Ishikawa (cell line): ENCODE results near the gene HP.

Source experiments
- CEBPB ChIP-seq: IDR thresholded peaks from 2 replicates; pipeline ENCODE4 v1.6.1; 2012
- CREB1 ChIP-seq: IDR thresholded peaks from 2 replicates; pipeline ENCODE4 v1.6.1; 2012; ENCODE audit warnings: low read depth
- EGR1 ChIP-seq: IDR thresholded peaks from 2 replicates; pipeline ENCODE4 v1.6.1; 2012
- EP300 ChIP-seq: IDR thresholded peaks from 2 replicates; pipeline ENCODE4 v1.6.1; 2012; ENCODE audit warnings: borderline replicate concordance
- FOXM1 ChIP-seq: IDR thresholded peaks from 2 replicates; pipeline ENCODE4 v1.6.1; 2012; ENCODE audit warnings: low read depth, borderline replicate concordance
- NFIC ChIP-seq: IDR thresholded peaks from 2 replicates; pipeline ENCODE4 v1.6.1; 2012
- RAD21 ChIP-seq: IDR thresholded peaks from 2 replicates; pipeline ENCODE4 v1.6.1; 2012; ENCODE audit warnings: low read depth
- TAF1 ChIP-seq: IDR thresholded peaks from 2 replicates; pipeline ENCODE4 v1.6.1; 2012; ENCODE audit warnings: low read depth, mild to moderate bottlenecking
- TCF12 ChIP-seq: IDR thresholded peaks from 2 replicates; pipeline ENCODE4 v1.6.1; 2012; ENCODE audit warnings: low read depth
- TEAD4 ChIP-seq: IDR thresholded peaks from 2 replicates; pipeline ENCODE4 v1.6.1; 2012
- YY1 ChIP-seq: IDR thresholded peaks from 2 replicates; pipeline ENCODE4 v1.6.1; 2012; ENCODE audit warnings: low read depth
- ZBTB7A ChIP-seq: IDR thresholded peaks from 2 replicates; pipeline ENCODE4 v1.6.1; 2012; ENCODE audit warnings: low read depth
- TF ChIP-seq, protein P1 (sequence below): IDR thresholded peaks from 2 replicates; pipeline ENCODE4 v1.6.1; 2012
- TF ChIP-seq, protein P2 (sequence below): IDR thresholded peaks from 2 replicates; pipeline ENCODE4 v1.6.1; 2012; ENCODE audit warnings: low read depth, mild to moderate bottlenecking
- TF ChIP-seq, protein P3 (sequence below): IDR thresholded peaks from 2 replicates; pipeline ENCODE4 v1.6.1; 2012

Gene HP

DNA sequence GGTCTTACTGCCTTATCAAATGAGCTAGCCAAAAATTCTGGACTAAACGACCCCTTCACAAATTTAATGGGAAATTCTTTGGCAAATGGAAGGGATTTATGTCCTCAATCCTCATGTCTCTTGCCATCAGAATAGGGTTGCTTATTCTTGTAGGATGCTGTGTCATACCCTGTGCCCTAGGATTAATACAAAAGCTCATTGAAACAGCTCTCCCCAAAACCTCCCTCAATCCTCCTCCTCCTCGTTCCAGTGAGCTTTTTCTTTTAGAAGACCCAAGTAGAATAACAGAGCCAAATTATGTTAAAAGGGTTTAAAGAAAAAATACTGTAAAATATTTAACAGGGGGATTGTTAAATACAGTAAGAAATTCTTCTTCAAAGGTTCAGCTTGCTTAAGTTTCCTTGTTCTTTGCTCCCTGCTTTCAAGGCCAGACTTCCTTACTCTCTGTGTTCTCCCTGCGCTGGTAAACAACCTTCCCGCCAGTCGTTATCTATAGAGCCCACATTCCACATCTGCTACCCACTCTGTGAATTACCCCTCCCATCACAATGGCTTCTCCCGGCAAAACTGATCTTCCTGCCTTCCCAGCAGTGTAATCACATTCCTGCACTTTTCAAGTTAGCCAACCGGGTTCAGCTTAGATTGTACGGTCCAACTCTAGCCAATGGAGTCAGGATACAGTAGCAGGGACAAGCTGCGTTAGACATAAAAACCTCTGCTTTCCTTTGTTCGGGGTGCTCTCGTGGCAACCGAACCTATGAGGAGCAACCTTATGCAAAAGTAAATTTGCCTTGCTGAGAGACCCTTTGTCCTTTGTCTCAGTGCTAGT lies 18.4 kb downstream of the HP start:
- no peak for TF ChIP-seq EP300
- no peak for TF ChIP-seq EGR1
- TF ChIP-seq TAF1 = no peak
- no peak for TF ChIP-seq TCF12
- no peak for TF ChIP-seq RAD21
- no peak for TF ChIP-seq FOXM1
- TF ChIP-seq, protein P1, sequence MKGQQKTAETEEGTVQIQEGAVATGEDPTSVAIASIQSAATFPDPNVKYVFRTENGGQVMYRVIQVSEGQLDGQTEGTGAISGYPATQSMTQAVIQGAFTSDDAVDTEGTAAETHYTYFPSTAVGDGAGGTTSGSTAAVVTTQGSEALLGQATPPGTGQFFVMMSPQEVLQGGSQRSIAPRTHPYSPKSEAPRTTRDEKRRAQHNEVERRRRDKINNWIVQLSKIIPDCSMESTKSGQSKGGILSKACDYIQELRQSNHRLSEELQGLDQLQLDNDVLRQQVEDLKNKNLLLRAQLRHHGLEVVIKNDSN = no peak
- no peak for TF ChIP-seq NFIC

DNA sequence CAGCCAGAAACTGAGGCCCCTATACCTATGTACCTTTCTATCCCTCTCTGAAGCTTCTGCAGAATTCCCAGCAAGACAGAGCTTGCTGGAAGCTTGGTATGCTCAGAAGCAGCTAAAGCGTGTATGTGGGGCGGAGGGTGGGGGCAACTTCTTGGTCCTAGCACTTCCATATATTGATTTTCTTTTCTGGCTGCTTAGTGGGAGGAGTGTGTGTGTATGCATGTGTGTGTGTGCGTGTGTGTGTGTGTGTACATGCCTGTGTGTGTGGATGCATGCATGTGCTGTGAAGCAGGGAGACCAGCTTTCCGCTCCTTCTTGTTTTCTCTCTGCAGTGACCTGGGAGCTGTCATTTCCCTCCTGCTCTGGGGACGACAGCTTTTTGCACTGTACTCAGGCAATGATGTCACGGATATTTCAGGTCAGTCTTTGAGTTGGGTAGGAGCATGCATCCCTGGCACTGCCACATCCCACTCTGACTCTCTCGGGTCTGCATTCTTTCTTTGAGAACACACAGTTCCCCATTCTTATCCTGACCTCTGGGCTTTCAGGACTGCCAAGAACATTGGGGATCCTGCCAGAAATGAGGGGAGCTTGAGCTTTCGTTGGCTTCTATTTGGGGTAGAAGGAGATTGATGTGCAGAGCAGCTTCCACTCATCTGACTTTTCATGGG lies 19.4 kb downstream of the HP start:
- TF ChIP-seq EGR1 (no peak), ZBTB7A (no peak), RAD21 (no peak), TAF1 (no peak), NFIC (no peak), EP300 (no peak)
- TF ChIP-seq, protein P1 = no peak
- TF ChIP-seq, protein P2, sequence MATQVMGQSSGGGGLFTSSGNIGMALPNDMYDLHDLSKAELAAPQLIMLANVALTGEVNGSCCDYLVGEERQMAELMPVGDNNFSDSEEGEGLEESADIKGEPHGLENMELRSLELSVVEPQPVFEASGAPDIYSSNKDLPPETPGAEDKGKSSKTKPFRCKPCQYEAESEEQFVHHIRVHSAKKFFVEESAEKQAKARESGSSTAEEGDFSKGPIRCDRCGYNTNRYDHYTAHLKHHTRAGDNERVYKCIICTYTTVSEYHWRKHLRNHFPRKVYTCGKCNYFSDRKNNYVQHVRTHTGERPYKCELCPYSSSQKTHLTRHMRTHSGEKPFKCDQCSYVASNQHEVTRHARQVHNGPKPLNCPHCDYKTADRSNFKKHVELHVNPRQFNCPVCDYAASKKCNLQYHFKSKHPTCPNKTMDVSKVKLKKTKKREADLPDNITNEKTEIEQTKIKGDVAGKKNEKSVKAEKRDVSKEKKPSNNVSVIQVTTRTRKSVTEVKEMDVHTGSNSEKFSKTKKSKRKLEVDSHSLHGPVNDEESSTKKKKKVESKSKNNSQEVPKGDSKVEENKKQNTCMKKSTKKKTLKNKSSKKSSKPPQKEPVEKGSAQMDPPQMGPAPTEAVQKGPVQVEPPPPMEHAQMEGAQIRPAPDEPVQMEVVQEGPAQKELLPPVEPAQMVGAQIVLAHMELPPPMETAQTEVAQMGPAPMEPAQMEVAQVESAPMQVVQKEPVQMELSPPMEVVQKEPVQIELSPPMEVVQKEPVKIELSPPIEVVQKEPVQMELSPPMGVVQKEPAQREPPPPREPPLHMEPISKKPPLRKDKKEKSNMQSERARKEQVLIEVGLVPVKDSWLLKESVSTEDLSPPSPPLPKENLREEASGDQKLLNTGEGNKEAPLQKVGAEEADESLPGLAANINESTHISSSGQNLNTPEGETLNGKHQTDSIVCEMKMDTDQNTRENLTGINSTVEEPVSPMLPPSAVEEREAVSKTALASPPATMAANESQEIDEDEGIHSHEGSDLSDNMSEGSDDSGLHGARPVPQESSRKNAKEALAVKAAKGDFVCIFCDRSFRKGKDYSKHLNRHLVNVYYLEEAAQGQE = no peak

DNA sequence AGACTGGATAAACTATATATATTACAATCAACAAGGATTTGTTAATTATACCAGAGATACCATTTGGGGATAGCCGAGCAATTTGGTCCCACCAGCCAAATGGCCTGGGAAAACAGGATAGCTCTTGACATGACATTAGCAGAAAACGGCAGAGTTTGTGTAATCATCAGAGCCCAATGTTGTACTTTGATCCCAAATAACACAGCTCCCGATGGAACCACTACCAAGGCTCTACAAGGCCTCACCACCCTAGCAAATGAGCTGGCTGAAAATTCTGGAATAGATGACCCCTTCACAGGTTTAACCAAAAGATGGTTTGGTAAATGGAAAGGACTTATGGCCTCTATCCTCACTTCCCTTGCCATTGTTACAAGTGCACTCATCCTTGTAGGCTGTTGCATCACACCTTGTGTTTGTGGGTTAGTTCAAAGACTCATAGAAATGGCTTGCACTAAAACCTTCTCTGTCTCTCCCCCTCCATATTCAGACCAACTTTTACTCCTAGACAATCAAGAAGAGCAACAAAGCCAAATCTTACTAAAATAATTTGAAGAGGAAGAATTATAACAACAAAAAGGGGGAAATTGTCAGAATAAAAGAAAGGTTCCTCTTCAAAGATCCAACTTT lies 29.6 kb downstream of the HP start:
- TF ChIP-seq TEAD4 = no peak
- no peak for TF ChIP-seq CREB1
- TF ChIP-seq CEBPB = peak; percentile 55; the same call in 1 of the 2 replicates
- TF ChIP-seq EP300 = no peak
- TF ChIP-seq, protein P1 = no peak
- TF ChIP-seq ZBTB7A = no peak

DNA sequence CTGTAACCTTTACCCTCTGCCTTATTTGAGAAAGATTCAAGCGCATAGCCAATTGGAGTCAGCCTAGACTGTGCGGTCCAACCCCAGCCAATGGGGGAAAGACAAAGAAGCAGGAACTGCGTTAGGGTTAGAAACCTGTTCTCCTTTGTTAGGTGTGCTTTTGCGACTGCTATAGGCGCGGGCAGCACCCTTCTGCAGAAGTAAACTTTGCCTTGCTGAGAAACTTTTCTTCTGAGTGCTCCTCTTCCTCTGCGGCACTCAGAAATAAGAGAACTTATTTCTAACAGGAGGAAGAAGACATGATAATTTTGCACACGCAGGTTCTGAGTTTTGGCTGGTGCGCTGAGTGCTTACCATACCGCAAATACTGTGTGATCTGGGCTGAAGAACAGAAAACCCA lies 30.1 kb downstream of the HP start:
- TF ChIP-seq RAD21 = no peak
- TF ChIP-seq EGR1 = no peak
- TF ChIP-seq, protein P1 = no peak
- TF ChIP-seq TEAD4 = no peak
- TF ChIP-seq ZBTB7A = no peak
- no peak for TF ChIP-seq FOXM1
- TF ChIP-seq, protein P2 = no peak
- TF ChIP-seq, protein P3, sequence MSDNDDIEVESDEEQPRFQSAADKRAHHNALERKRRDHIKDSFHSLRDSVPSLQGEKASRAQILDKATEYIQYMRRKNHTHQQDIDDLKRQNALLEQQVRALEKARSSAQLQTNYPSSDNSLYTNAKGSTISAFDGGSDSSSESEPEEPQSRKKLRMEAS = no peak
- no peak for TF ChIP-seq CEBPB
- no peak for TF ChIP-seq TCF12
- TF ChIP-seq TAF1 = no peak
- TF ChIP-seq NFIC = no peak
- no peak for TF ChIP-seq EP300
- no peak for TF ChIP-seq CREB1
- no peak for TF ChIP-seq YY1

DNA sequence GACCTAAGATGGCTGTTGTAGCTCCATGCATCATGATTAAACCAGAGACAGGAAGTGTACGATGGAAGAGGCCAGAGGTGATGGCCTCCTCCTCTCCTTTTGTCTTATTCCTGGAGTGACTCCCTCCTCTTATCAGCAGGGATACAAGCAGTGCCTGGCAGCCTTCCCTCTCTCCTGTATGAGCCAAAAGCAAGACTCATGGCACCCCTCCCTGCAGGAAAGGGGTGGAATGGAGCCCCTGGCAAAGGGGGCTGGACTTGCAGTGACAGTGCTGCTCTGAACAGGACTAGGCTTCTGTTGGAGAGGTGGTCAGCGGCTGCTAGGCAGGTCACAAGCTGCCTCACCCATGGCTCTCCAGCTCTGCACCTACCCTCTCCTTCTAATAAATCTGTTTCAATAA lies 30.7 kb downstream of the HP start:
- TF ChIP-seq CREB1 (no peak), FOXM1 (no peak), EP300 (no peak), TAF1 (no peak), EGR1 (no peak)
- TF ChIP-seq, protein P2 = no peak
